Colonic mucosa (tissue), 4 donors: ENCODE data around the gene PEX10. TPM values are rescaled to one million over a fixed set of nuclear protein-coding genes. Genes with fewer than 3 reads are reported as not detected.

ENCODE experiments used
- DNase-seq: peaks from one replicate; pipeline ENCODE4 v3.0.0-alpha.2; 2020
- H3K27ac ChIP-seq: fragments of 200-600 bp; one replicate; pipeline ENCODE4 v1.8.0; 2021
- H3K27me3 ChIP-seq: fragments of 200-600 bp; one replicate; pipeline ENCODE4 v1.8.0; 2021
- H3K36me3 ChIP-seq: fragments of 200-600 bp; one replicate; pipeline ENCODE4 v1.8.0; 2021
- H3K4me1 ChIP-seq: fragments of 200-600 bp; one replicate; pipeline ENCODE4 v1.8.0; 2021; ENCODE audit warnings: mild to moderate bottlenecking
- H3K4me3 ChIP-seq: fragments of 200-600 bp; one replicate; pipeline ENCODE4 v1.8.0; 2021
- H3K9ac ChIP-seq, 2 donors: one replicate each; pipeline ENCODE4 v1.7.0; 2013; ENCODE audit warnings: control low read depth in 2 of 2, low read depth in 2 of 2, low read length in 2 of 2
- H3K9me3 ChIP-seq: fragments of 200-600 bp; one replicate; pipeline ENCODE4 v1.8.0; 2021
- intact Hi-C: fragments of 100-400 bp; cut with DNase I; formaldehyde crosslinking; loops from one replicate; pipeline ENCODE4 v1.14.1; 2022
- total RNA-seq, 2 donors: library from RNA; stranded (reverse); fragmentation: NEBNext Ultra II Directional in 1 of 2; extraction: Animal tissue kit (Norgen Biotek cat#: 25700) in 1 of 2; gene quantifications; one replicate each; pipeline ENCODE4 v1.2.1, GENCODE V29; 2021
- TF ChIP-seq, protein P1 (sequence below): fragments of 200-600 bp; IDR thresholded peaks from one replicate; pipeline ENCODE4 v1.8.0; 2022; ENCODE audit warnings: antibody characterized with exemption, mild to moderate bottlenecking
- donor health status: healthy.
- donor health status: DM: no; HTN: no; CAD: no.
- donor health status: DM: no; HTN: no; CAD: no.

PEX10 gene
- total RNA-seq, 2 donors from 2014 or later, result 15.0 to 22.7 TPM

DNA sequence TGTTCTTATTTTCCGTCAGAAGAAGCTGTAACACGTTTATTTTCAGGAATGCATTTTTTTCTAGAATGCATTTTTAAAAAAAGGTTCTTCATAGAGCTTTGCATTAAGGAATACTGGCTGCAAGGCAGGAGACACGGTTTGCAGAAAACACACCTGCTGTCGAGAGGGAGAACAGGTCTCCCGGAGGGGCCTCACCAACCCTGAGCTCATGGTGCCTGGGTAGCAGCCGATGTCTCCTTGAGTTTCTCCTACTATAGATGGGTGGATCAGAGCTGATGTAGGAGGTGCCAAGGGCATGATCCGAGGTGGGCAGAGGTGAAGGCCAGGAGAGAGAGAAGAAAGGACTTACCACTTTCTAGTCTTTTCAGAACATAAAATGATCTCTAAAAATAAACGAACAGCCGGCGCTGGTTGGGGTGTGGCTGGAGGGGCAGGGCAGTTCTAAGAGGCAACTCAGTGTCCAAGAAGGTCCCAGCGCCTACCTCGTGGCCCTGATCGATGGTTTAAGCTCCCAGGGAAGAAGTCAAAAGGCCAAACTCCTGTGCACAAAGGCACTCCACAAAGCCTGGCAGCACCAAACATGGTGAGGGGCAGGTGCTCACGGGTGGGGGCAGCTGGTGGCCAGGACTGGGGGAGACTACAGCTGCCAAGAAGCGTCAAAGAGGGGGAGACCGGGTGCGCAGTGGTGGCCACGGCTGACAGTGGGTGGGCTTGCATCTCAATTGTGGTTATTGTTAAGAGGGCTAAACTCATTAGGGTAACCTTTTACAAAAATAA lies 33.2 kb downstream of the PEX10 start:
- no peak for DNase-seq
- no peak overlapping the region for H3K9ac ChIP-seq
- no peaks in the 10 kb centered on the region for H3K36me3 ChIP-seq
- H3K4me1 ChIP-seq, result no peaks in the 10 kb centered on the region
- intact Hi-C loops, result no loop called here
- no peak overlapping the region for H3K4me3 ChIP-seq
- no peaks in the 10 kb centered on the region for H3K27me3 ChIP-seq
- TF ChIP-seq, protein P1, sequence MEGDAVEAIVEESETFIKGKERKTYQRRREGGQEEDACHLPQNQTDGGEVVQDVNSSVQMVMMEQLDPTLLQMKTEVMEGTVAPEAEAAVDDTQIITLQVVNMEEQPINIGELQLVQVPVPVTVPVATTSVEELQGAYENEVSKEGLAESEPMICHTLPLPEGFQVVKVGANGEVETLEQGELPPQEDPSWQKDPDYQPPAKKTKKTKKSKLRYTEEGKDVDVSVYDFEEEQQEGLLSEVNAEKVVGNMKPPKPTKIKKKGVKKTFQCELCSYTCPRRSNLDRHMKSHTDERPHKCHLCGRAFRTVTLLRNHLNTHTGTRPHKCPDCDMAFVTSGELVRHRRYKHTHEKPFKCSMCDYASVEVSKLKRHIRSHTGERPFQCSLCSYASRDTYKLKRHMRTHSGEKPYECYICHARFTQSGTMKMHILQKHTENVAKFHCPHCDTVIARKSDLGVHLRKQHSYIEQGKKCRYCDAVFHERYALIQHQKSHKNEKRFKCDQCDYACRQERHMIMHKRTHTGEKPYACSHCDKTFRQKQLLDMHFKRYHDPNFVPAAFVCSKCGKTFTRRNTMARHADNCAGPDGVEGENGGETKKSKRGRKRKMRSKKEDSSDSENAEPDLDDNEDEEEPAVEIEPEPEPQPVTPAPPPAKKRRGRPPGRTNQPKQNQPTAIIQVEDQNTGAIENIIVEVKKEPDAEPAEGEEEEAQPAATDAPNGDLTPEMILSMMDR, result no peak
- H3K27ac ChIP-seq, result no peak overlapping the region
- H3K9me3 ChIP-seq, result no peaks in the 10 kb centered on the region

DNA sequence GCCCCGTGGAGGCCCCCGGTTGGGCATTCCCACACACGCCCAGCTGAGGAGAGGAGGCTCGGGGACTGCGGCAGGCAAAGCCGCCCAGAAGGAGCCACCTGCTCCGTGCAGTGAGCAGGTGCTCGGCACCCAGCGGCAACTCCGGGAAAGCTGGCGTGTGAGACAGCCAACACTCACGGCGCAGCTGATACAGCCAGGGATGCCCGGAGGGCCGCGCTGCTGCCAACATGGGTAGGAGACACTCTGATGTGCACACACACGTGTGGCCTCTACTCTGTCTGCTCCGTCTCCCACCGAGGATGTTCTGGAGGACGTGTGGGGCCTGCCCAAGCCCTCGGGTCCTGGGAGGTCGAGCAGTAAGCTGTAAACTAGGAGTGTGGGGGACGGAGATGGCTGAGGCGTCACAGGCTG lies 33.9 kb downstream of the PEX10 start:
- no peak for DNase-seq
- Histone ChIP-seq H3K9ac (no peak overlapping the region), H3K4me3 (no peak overlapping the region), H3K27me3 (no peaks in the 10 kb centered on the region), H3K36me3 (no peaks in the 10 kb centered on the region), H3K9me3 (no peaks in the 10 kb centered on the region), H3K4me1 (no peaks in the 10 kb centered on the region), H3K27ac (no peak overlapping the region)
- TF ChIP-seq, protein P1, result no peak
- intact Hi-C loops, result no loop called here

DNA sequence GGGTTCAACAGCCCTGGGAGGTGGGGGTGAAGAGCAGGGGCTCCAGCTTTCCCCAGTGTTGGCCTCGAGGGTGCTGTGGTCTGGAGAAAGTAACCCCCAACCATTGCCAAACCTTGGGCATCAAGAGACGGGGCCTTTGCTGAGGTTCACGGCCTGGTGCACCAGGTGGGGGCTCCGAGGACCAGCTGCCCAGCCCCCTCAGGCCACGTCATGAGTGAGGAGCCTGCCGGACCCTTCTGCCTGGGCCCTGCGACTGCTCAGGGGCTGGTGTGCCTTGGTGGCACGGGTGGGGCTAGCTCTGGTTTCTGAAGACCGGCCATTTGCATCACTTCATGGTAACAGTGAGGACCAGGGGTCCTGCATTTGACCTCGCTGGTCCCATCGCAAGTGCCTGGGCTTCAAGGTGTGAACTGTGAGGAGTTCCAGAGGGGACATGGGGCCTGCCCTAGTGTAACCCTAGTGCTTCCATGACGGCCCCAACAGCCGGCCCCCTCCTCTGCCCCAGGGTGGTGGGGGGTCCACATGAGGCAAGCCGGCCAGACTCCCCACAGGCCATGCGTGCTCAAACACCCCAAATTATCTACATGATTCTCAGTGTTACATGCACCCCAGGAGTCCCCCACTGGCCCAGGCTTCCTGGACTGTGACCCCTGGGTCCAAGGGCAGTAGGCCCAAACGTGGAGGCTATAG lies 34.5 kb downstream of the PEX10 start:
- TF ChIP-seq, protein P1, result no peak
- no peaks in the 10 kb centered on the region for H3K27me3 ChIP-seq
- intact Hi-C loops, result no loop called here
- H3K4me3 ChIP-seq, result no peak overlapping the region
- H3K9ac ChIP-seq, result no peak overlapping the region
- H3K27ac ChIP-seq, result no peak overlapping the region
- H3K36me3 ChIP-seq, result no peaks in the 10 kb centered on the region
- no peaks in the 10 kb centered on the region for H3K9me3 ChIP-seq
- H3K4me1 ChIP-seq, result no peaks in the 10 kb centered on the region
- no peak for DNase-seq

DNA sequence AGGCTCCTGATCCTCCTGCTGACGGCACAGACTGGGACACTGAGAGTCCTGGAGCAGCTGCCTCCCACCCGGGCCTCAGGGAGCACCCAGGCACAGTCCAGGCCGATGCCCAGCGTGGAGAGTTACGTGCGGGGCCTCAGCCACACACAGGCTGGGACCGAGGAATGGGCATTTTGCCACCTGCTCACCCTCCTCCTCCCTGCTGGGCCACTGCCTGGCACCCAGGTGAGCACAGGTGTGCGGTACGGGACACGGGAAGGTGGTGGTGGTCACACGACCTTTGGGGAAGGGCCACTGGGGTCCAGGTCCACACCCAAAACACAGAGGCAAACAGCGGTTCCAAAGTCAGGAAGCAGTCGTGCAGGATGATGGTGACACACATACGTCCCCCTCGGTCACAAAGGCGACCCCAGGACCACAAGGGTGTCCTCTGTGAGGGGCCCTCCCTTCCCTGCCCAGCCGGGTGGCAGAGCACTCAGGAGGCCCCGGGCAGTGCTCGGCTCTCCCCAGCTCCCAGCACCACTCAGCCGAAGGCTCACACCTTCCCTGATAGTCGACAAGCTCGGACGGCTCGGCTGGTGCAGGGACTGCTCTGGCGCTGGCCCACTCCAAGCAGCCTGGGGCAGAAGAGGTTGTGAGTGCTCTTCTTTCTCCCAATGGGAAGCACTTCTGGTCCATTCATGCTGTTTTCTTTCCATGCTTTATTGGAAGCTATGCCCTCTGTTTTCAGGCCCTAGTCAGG lies 35.3 kb downstream of the PEX10 start:
- H3K9me3 ChIP-seq, result no peaks in the 10 kb centered on the region
- intact Hi-C loops, result no loop called here
- no peak overlapping the region for H3K4me3 ChIP-seq
- H3K4me1 ChIP-seq, result no peaks in the 10 kb centered on the region
- no peaks in the 10 kb centered on the region for H3K27me3 ChIP-seq
- H3K27ac ChIP-seq, result no peak overlapping the region
- no peaks in the 10 kb centered on the region for H3K36me3 ChIP-seq
- no peak for DNase-seq
- TF ChIP-seq, protein P1, result no peak
- H3K9ac ChIP-seq, result no peak overlapping the region

DNA sequence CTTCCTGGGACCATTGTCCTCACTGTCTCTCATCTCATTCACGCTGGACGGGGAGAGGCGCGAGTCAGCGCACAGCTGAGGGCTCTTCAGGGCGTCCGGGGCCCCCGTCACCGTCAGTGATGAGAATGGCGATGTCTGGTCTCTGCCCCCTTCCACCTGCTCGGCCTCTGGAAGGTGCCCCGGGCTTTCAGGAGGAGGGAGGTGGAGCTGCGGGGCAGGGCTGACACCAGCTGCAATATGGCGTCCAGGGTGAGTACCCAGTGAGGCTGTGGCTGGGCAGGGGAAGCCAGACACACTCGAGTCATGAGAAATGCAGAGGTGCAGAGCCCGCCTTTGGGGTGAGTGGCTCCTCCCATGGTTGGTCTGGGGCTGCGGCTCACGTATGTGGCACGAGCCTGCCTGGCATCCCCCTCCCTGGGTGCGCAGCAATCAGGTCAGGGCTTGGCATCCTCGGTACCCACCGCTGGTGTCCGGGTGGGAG lies 36.1 kb downstream of the PEX10 start:
- H3K9ac ChIP-seq, result no peak overlapping the region
- H3K36me3 ChIP-seq, result no peaks in the 10 kb centered on the region
- no peaks in the 10 kb centered on the region for H3K9me3 ChIP-seq
- no peak overlapping the region for H3K4me3 ChIP-seq
- TF ChIP-seq, protein P1, result no peak
- DNase-seq, result no peak
- H3K4me1 ChIP-seq, result no peaks in the 10 kb centered on the region
- intact Hi-C loops, result no loop called here
- H3K27me3 ChIP-seq, result no peaks in the 10 kb centered on the region
- H3K27ac ChIP-seq, result no peak overlapping the region
